H4 (cell line): ENCODE results near the gene RFTN1. TPM values are rescaled to one million over a fixed set of nuclear protein-coding genes. Genes with fewer than 3 reads are reported as not detected.

Source experiments
- DNase-seq: peaks from one replicate; pipeline ENCODE4 v3.0.0-alpha.2; 2015; ENCODE audit warnings: low spot score
- total RNA-seq: library from RNA; depleted of rRNA; stranded (reverse); fragments of >200 nt; shearing (Covaris generic); gene quantifications from 2 replicates; pipeline ENCODE4 v1.2.3, GENCODE V29; 2014

The RFTN1 gene
- total RNA-seq, 1 experiment from 2014 or later = 5.4 TPM

- no peak for DNase-seq
These were observed 135.1 kb downstream of the RFTN1 start for GRCh38 chr3:16378415-16378814.

GRCh38 chr3:16377847-16378302, 135.6 kb downstream of the RFTN1 start:
- no peak for DNase-seq

GRCh38 chr3:16377196-16377595, 136.3 kb downstream of the RFTN1 start:
- DNase-seq = no peak

- no peak for DNase-seq
These were observed 137.6 kb downstream of the RFTN1 start for GRCh38 chr3:16375891-16376290.

- no peak for DNase-seq
These were observed 138.6 kb downstream of the RFTN1 start for GRCh38 chr3:16374935-16375245.

- no peak for DNase-seq
These were observed 139.2 kb downstream of the RFTN1 start for GRCh38 chr3:16374047-16374934.

- DNase-seq = no peak
These were observed 140.1 kb downstream of the RFTN1 start for GRCh38 chr3:16373341-16373946.

- DNase-seq = no peak
These were observed 140.9 kb downstream of the RFTN1 start for GRCh38 chr3:16372362-16373292.

GRCh38 chr3:16370872-16371740, 142.4 kb downstream of the RFTN1 start:
- no peak for DNase-seq

GRCh38 chr3:16370503-16370871, 143.0 kb downstream of the RFTN1 start:
- DNase-seq = no peak

GRCh38 chr3:16369885-16370284, 143.6 kb downstream of the RFTN1 start:
- no peak for DNase-seq

- no peak for DNase-seq
These were observed 144.2 kb downstream of the RFTN1 start for GRCh38 chr3:16369276-16369675.

GRCh38 chr3:16366581-16366980, 146.9 kb downstream of the RFTN1 start:
- DNase-seq = no peak

GRCh38 chr3:16365491-16366128, 147.9 kb downstream of the RFTN1 start:
- DNase-seq = no peak

GRCh38 chr3:16364963-16365362, 148.5 kb downstream of the RFTN1 start:
- DNase-seq = no peak

- DNase-seq = no peak
These were observed 149.2 kb downstream of the RFTN1 start for GRCh38 chr3:16364323-16364722.

GRCh38 chr3:16363636-16364035, 149.9 kb downstream of the RFTN1 start:
- no peak for DNase-seq

- no peak for DNase-seq
These were observed 150.7 kb downstream of the RFTN1 start for GRCh38 chr3:16362770-16363169.

GRCh38 chr3:16361087-16361486, 152.4 kb downstream of the RFTN1 start:
- no peak for DNase-seq

- DNase-seq = no peak
These were observed 154.2 kb downstream of the RFTN1 start for GRCh38 chr3:16359331-16359730.

GRCh38 chr3:16358336-16358735, 155.2 kb downstream of the RFTN1 start:
- DNase-seq = no peak
